PC-3 (cell line): ENCODE results near the gene FCAMR. TPM values are rescaled to one million over a fixed set of nuclear protein-coding genes. Genes with fewer than 3 reads are reported as not detected.

Experiments used
- ATAC-seq: fragments of 200-7000 bp; cut with Tn5 transposase; 2 replicates; pipeline ENCODE4 v1.9.1; 2020; ENCODE audit warnings: mild to moderate bottlenecking, moderate library complexity
- BruUV-seq: library from RNA; stranded (reverse); fragments of 400-500 nt; replicated peaks from 2 replicates; lab custom pipeline; 2021; lab: Mats Ljungman, UMichigan
- CTCF ChIA-PET: fragments of 300-600 bp; sonication (Branson Sonifier 250); formaldehyde crosslinking; loops from one replicate; lab custom pipeline; 2022; ENCODE audit warnings: antibody characterized with exemption; lab: Charles Lee
- POLR2A ChIA-PET: fragments of 300-600 bp; sonication (Branson Sonifier 250); formaldehyde crosslinking; loops from one replicate; lab custom pipeline; 2022; ENCODE audit warnings: antibody characterized with exemption; ENCODE audit not compliant: unreplicated experiment; lab: Charles Lee
- DNase-seq: peaks from one replicate; pipeline ENCODE4 v3.0.0-alpha.2; 2015
- H2AFZ ChIP-seq: fragments of 300-600 bp; sonication (generic); 2 replicates; pipeline ENCODE4 v1.6.0; 2016; ENCODE audit warnings: antibody characterized with exemption, low read length
- H3F3A ChIP-seq: fragments of 300-600 bp; sonication (generic); one replicate; pipeline ENCODE4 v1.6.0; 2017; ENCODE audit warnings: antibody characterized with exemption, low read length, control low read depth, mild to moderate bottlenecking; ENCODE audit not compliant: unreplicated experiment
- H3K27ac ChIP-seq: fragments of 300-600 bp; sonication (generic); 2 replicates; pipeline ENCODE4 v1.5.1; 2016; ENCODE audit warnings: mild to moderate bottlenecking, low read length
- H3K27me3 ChIP-seq: fragments of 300-600 bp; sonication (generic); 2 replicates; pipeline ENCODE4 v1.6.1; 2016; ENCODE audit warnings: low read length, mixed read lengths
- H3K36me3 ChIP-seq: fragments of 300-600 bp; sonication (generic); 2 replicates; pipeline ENCODE4 v1.6.1; 2016; ENCODE audit warnings: low read depth, mixed run types, low read length, mixed read lengths
- H3K4me1 ChIP-seq: fragments of 300-600 bp; sonication (generic); 2 replicates; pipeline ENCODE4 v1.5.1; 2016; ENCODE audit warnings: low read length; ENCODE audit not compliant: insufficient read depth
- H3K4me2 ChIP-seq: fragments of 300-600 bp; sonication (generic); 2 replicates; pipeline ENCODE4 v1.6.0; 2016; ENCODE audit warnings: low read length
- H3K4me3 ChIP-seq: fragments of 300-600 bp; sonication (generic); 2 replicates; pipeline ENCODE4 v1.5.1; 2016; ENCODE audit warnings: mild to moderate bottlenecking, low read length, mixed read lengths
- H3K79me2 ChIP-seq: fragments of 300-600 bp; sonication (generic); 2 replicates; pipeline ENCODE4 v1.6.1; 2017; ENCODE audit warnings: low read length, mixed read lengths
- H3K9ac ChIP-seq: fragments of 300-600 bp; sonication (generic); 2 replicates; pipeline ENCODE4 v1.6.0; 2016; ENCODE audit warnings: mild to moderate bottlenecking, low read length
- H3K9me2 ChIP-seq: fragments of 300-600 bp; sonication (generic); replicated peaks from 2 replicates; pipeline ENCODE4 v1.6.1; 2016; ENCODE audit warnings: mixed run types, low read length, mixed read lengths
- H3K9me3 ChIP-seq: fragments of 300-600 bp; sonication (generic); 2 replicates; pipeline ENCODE4 v1.6.1; 2016; ENCODE audit warnings: low read length, mixed read lengths
- H4K20me1 ChIP-seq: fragments of 300-600 bp; sonication (generic); 2 replicates; pipeline ENCODE4 v1.6.1; 2016; ENCODE audit warnings: low read length, mixed read lengths
- CTCF ChIP-seq: fragments of 300-600 bp; sonication (generic); conservative IDR thresholded peaks from 2 replicates; pipeline ENCODE4 v1.5.1; 2017; ENCODE audit warnings: antibody characterized with exemption, low read depth, mild to moderate bottlenecking, low read length
- EZH2phosphoT487 ChIP-seq: fragments of 300-600 bp; sonication (generic); IDR thresholded peaks from 2 replicates; pipeline ENCODE4 v1.6.1; 2018; ENCODE audit warnings: mild to moderate bottlenecking, antibody characterized with exemption, low read length, borderline replicate concordance
- intact Hi-C: fragments of 100-400 bp; cut with micrococcal nuclease; formaldehyde crosslinking; loops from 2 replicates; pipeline ENCODE4 v1.9.0; 2023
- total RNA-seq: library from RNA; depleted of rRNA; stranded (reverse); fragments of >200 nt; gene quantifications from 2 replicates; pipeline ENCODE4 v1.2.3, GENCODE V29; 2014

Gene FCAMR
- total RNA-seq, 1 experiment from 2014 or later, result not detected

- Histone ChIP-seq H3K36me3 (no peaks in the 10 kb centered on the region), H3K4me2 (no peak overlapping the region), H3K4me1 (no peaks in the 10 kb centered on the region; the same call in 1 of the 2 replicates), H4K20me1 (no peaks in the 10 kb centered on the region), H3K9me2 (no peaks in the 10 kb centered on the region), H3K27me3 (no peaks in the 10 kb centered on the region), H3F3A (no peaks in the 10 kb centered on the region), H3K9me3 (no peaks in the 10 kb centered on the region), H3K27ac (no peak overlapping the region), H3K79me2 (no peaks in the 10 kb centered on the region), H2AFZ (no peak overlapping the region), H3K9ac (no peak overlapping the region), H3K4me3 (no peak overlapping the region)
- no peak for TF ChIP-seq EZH2phosphoT487
- BruUV-seq, result no TSS peak
- ATAC-seq (no peak), DNase-seq (no peak)
- ChIA-PET CTCF (no interaction called here), POLR2A (interaction anchor here (0.7 kb wide), 1 partner anchor 41 kb away, joined by 3 read pairs; no protein-coding TSS in a partner anchor)
- intact Hi-C loops, result no loop called here
Measured at GRCh38 chr1:206985162-206985749, 15.0 kb upstream of the FCAMR start.

GRCh38 chr1:206982216-206982615 lies 12.0 kb upstream of the FCAMR start:
- Histone ChIP-seq H3K9me3 (no peaks in the 10 kb centered on the region), H3K27ac (no peak overlapping the region), H4K20me1 (no peaks in the 10 kb centered on the region), H2AFZ (0 out of 2 replicates have a peak overlapping the region, but pooled peaks have one; percentile 9), H3K27me3 (no peaks in the 10 kb centered on the region), H3K79me2 (no peaks in the 10 kb centered on the region), H3K4me2 (no peak overlapping the region), H3K4me1 (no peaks in the 10 kb centered on the region; the same call in 1 of the 2 replicates), H3F3A (no peaks in the 10 kb centered on the region), H3K4me3 (no peak overlapping the region), H3K9me2 (no peaks in the 10 kb centered on the region), H3K9ac (no peak overlapping the region), H3K36me3 (no peaks in the 10 kb centered on the region)
- BruUV-seq, result no TSS peak
- POLR2A ChIA-PET, result interaction anchor here (0.5 to 0.7 kb wide), 3 partner anchors 20 to 56 kb away, joined by 3 to 6 read pairs (median 3); no protein-coding TSS in a partner anchor
- ATAC-seq (peak; percentile 95), DNase-seq (peak; percentile 92)
- intact Hi-C loops, result loop anchor here (1.0 to 2.0 kb wide), 13 partner anchors 23 to 517 kb away; partner anchors contain the start of genes DYRK3 and YOD1
- peak; percentile 99 for TF ChIP-seq CTCF
- no peak for TF ChIP-seq EZH2phosphoT487
- CTCF ChIA-PET, result interaction anchor here (0.6 to 2.7 kb wide), 19 partner anchors 10 to 351 kb away, joined by 3 to 45 read pairs (median 5); partner anchors contain the start of genes C1orf116 and PFKFB2

- POLR2A ChIA-PET, result no interaction called here
- no peak overlapping the region for H3K27ac ChIP-seq
- H3K9me3 ChIP-seq, result no peaks in the 10 kb centered on the region
- TF ChIP-seq CTCF, result peak; percentile 95
- TF ChIP-seq EZH2phosphoT487, result no peak
- H3K4me1 ChIP-seq, result no peaks in the 10 kb centered on the region; the same call in 1 of the 2 replicates
- H3K9ac ChIP-seq, result no peak overlapping the region
- H3K4me3 ChIP-seq, result no peak overlapping the region
- H3K79me2 ChIP-seq, result no peaks in the 10 kb centered on the region
- no peaks in the 10 kb centered on the region for H3K27me3 ChIP-seq
- no TSS peak for BruUV-seq
- DNase-seq (peak; percentile 67), ATAC-seq (peak; percentile 43)
- intact Hi-C loops, result no loop called here
- CTCF ChIA-PET, result interaction anchor here (0.6 to 1.4 kb wide), 4 partner anchors 43 to 343 kb away, joined by 3 to 5 read pairs (median 4); no protein-coding TSS in a partner anchor
- H3F3A ChIP-seq, result no peaks in the 10 kb centered on the region
- H3K9me2 ChIP-seq, result no peaks in the 10 kb centered on the region
- no peaks in the 10 kb centered on the region for H4K20me1 ChIP-seq
- no peak overlapping the region for H2AFZ ChIP-seq
- H3K4me2 ChIP-seq, result no peak overlapping the region
- H3K36me3 ChIP-seq, result no peaks in the 10 kb centered on the region
Measured at GRCh38 chr1:206979379-206980043, 9.3 kb upstream of the FCAMR start.
